Chondrocyte (in vitro differentiated cells): ENCODE results near the gene FAXC. TPM values are rescaled to one million over a fixed set of nuclear protein-coding genes. Genes with fewer than 3 reads are reported as not detected.
A peak's percentile ranks its signal among the peaks of the same experiment; 100 is the strongest.

Source experiments
- DNase-seq: peaks from one replicate; pipeline ENCODE4 v3.0.0; 2021; ENCODE audit warnings: mixed read lengths, low spot score
- H3K27ac Mint-ChIP-seq: one replicate; pipeline ENCODE4 v1.8.0; 2021; ENCODE audit warnings: mild to moderate bottlenecking, moderate library complexity, mixed read lengths; ENCODE audit not compliant: unreplicated experiment
- H3K27me3 Mint-ChIP-seq: 2 replicates; pipeline ENCODE4 v1.8.0; 2021; ENCODE audit warnings: low read depth, mixed read lengths
- H3K36me3 Mint-ChIP-seq: 2 replicates; pipeline ENCODE4 v1.8.0; 2021; ENCODE audit warnings: low read depth, mixed read lengths
- H3K4me1 Mint-ChIP-seq: 2 replicates; pipeline ENCODE4 v1.8.0; 2021; ENCODE audit warnings: low read depth, mild to moderate bottlenecking, mixed read lengths
- H3K4me3 Mint-ChIP-seq: one replicate; pipeline ENCODE4 v1.8.0; 2021; ENCODE audit warnings: mild to moderate bottlenecking, moderate library complexity, mixed read lengths; ENCODE audit not compliant: unreplicated experiment
- H3K9me3 Mint-ChIP-seq: 2 replicates; pipeline ENCODE4 v1.8.0; 2021; ENCODE audit warnings: low read depth, mixed read lengths
- total RNA-seq: library from RNA; stranded (reverse); gene quantifications from 3 replicates; pipeline ENCODE4 v1.2.1, GENCODE V29; 2021
- TF ChIP-seq, protein P1 (sequence below): fragments of 200-600 bp; sonication (generic); IDR thresholded peaks from 2 replicates; pipeline ENCODE4 v1.5.0; 2021; ENCODE audit warnings: antibody characterized with exemption, mild to moderate bottlenecking, moderate library complexity

FAXC gene
- total RNA-seq, 1 donor from 2014 or later, result 8.0 TPM

DNA sequence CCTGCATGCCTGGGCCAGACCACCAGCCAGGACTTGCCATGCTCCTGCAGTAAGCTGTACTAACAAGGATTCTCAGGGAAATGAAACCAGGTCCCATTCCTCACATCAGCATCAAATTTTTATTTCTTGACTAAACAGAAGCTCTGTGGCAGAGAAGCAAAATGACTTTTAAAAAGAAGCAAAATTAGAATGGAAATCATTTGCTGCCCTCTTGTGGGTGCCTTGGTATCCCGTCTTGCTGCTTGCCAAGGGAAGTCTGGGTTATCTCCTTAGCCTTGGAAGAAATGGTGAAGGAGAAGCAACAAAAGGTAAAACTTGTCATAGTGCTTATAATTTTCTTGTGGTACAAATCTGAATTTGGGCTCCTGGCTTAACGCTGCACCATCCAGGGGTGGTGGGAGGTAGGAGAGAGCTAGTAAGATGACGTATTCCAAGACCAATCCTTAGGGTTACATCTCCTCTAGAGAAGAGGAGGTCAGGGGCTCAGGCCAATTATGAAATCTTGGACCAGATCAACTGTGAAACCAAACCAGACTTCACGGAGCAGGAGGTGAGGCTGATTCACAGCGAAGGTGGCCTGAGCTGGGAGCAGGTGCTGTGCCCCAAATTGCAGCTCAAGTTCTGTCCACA, 107.5 kb downstream of the FAXC start:
- DNase-seq, result no peak
- Mint-ChIP-seq H3K4me3 (no peak overlapping the region), H3K27me3 (peaks cover 40% of the 10 kb centered on the region), H3K27ac (no peak overlapping the region), H3K36me3 (no peaks in the 10 kb centered on the region), H3K9me3 (no peaks in the 10 kb centered on the region), H3K4me1 (no peaks in the 10 kb centered on the region)
- TF ChIP-seq, protein P1, sequence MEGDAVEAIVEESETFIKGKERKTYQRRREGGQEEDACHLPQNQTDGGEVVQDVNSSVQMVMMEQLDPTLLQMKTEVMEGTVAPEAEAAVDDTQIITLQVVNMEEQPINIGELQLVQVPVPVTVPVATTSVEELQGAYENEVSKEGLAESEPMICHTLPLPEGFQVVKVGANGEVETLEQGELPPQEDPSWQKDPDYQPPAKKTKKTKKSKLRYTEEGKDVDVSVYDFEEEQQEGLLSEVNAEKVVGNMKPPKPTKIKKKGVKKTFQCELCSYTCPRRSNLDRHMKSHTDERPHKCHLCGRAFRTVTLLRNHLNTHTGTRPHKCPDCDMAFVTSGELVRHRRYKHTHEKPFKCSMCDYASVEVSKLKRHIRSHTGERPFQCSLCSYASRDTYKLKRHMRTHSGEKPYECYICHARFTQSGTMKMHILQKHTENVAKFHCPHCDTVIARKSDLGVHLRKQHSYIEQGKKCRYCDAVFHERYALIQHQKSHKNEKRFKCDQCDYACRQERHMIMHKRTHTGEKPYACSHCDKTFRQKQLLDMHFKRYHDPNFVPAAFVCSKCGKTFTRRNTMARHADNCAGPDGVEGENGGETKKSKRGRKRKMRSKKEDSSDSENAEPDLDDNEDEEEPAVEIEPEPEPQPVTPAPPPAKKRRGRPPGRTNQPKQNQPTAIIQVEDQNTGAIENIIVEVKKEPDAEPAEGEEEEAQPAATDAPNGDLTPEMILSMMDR, result peak; percentile 82

DNA sequence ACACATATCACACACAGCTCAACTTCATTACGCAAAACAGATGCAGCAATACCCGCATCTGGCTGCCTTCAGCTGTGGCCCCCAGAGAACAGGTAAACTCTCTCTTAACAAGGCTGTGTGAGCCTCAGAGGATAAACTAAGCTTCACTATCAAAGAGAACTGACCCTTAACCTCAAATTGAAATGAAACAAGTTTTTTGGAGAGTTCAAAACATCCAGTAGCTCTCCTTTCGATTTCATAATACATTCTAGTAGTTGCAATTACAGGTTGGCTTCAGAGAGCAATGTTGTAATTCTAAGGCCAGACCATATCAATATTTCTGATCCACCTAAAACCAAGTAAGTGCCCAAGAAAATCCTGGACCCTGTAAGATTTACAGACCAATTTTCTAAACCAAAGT, 113.5 kb downstream of the FAXC start:
- Mint-ChIP-seq H3K27me3 (peaks cover 64% of the 10 kb centered on the region), H3K4me1 (no peaks in the 10 kb centered on the region), H3K27ac (no peak overlapping the region), H3K4me3 (no peak overlapping the region), H3K36me3 (no peaks in the 10 kb centered on the region), H3K9me3 (no peaks in the 10 kb centered on the region)
- DNase-seq, result no peak
- TF ChIP-seq, protein P1, result no peak

DNA sequence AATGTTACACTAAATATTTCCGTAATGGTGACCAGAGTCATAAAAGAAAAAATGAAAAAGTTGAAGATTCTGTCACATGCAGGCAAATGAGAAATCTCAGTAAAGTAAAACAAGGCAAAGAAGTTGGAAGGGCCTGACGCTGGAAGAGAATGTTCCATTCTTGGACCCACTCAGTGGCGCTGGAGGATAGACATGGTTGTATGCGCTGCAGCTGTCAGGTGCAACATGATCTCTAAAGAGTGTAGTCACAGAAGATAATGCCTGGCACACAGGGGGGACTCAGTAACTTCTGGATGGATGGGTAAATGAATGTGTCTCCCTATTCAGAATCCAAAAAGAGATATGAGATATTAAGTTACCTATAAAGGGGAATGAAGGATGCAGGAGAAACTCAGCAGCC, 116.3 kb downstream of the FAXC start:
- H3K27me3 Mint-ChIP-seq, result peaks cover 50% of the 10 kb centered on the region
- DNase-seq, result no peak
- no peaks in the 10 kb centered on the region for H3K9me3 Mint-ChIP-seq
- TF ChIP-seq, protein P1, result no peak
- no peak overlapping the region for H3K4me3 Mint-ChIP-seq
- H3K36me3 Mint-ChIP-seq, result no peaks in the 10 kb centered on the region
- H3K4me1 Mint-ChIP-seq, result no peaks in the 10 kb centered on the region
- H3K27ac Mint-ChIP-seq, result no peak overlapping the region

DNA sequence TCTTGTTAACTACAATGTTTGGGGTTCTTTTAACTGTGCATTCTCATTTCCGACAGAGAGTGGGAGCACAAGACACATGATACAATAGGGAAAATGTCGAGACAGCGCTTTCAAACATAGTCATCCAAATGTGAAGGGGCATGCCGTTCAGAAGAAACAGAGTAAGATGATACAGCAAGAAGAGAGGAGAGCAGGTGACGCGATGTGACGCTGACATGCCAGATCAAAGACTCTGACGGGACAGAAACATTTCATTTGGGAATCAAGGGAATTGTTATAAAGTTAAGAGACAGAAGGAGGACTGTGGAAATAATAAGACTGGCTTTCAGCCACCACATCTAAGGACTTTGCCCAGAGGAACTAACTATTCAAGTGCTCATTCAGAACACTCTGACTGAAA, 117.4 kb downstream of the FAXC start:
- no peak for DNase-seq
- Mint-ChIP-seq H3K4me3 (no peak overlapping the region), H3K9me3 (no peaks in the 10 kb centered on the region), H3K4me1 (no peaks in the 10 kb centered on the region), H3K36me3 (no peaks in the 10 kb centered on the region), H3K27me3 (peaks cover 49% of the 10 kb centered on the region), H3K27ac (no peak overlapping the region)
- TF ChIP-seq, protein P1, result no peak

DNA sequence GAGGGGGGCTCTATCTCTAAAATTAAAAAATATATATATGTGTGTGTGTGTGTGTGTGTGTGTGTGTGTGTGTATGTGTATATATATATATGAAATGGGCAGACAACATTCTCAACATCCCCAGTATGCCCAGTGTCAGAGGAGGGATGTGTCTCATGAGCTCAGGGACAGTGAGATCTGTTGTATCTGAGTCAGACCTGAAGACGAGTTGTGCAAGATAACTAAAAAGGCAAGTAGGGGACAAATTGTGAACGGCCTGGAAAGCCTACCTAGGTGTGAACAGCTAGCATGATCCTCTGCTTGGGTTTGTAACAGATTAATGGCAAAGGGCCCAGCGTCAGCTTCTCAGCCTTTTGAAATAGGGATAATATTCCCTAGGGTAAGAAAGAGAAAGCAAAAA, 124.3 kb downstream of the FAXC start:
- Mint-ChIP-seq H3K36me3 (no peaks in the 10 kb centered on the region), H3K4me3 (no peak overlapping the region), H3K4me1 (no peaks in the 10 kb centered on the region), H3K9me3 (no peaks in the 10 kb centered on the region), H3K27ac (no peak overlapping the region), H3K27me3 (peaks cover 3% of the 10 kb centered on the region)
- no peak for DNase-seq
- TF ChIP-seq, protein P1, result no peak

Other genes with a start within 250 kb of the FAXC start
- gene COQ3, start 44.5 kb upstream of the FAXC start, total RNA-seq, result 3.7 to 6.5 TPM (median 4.4 TPM) in 3 replicates
- gene PNISR, start 75.6 kb upstream of the FAXC start, total RNA-seq, result 49.3 to 69.5 TPM (median 53.5 TPM) in 3 replicates
- 10.8 to 13.4 TPM (median 12.9 TPM) in 3 replicates for gene USP45, start 165.7 kb upstream of the FAXC start, total RNA-seq
- 35.0 to 45.0 TPM (median 35.5 TPM) in 3 replicates for gene CCNC, start 219.0 kb upstream of the FAXC start, total RNA-seq